Kidney (tissue), 14 donors: ENCODE results near the gene ZNF341. TPM values are rescaled to one million over a fixed set of nuclear protein-coding genes. Genes with fewer than 3 reads are reported as not detected.

Experiments
- DNase-seq, 5 donors: peaks; one replicate each; pipeline ENCODE4 v3.0.0-alpha.2; 2013 to 2020
- FAIRE-seq: peaks from 2 replicates; lab custom pipeline; 2012; peaks lifted over from hg19 to GRCh38; lab: Jason Lieb, UNC
- H3K27ac ChIP-seq, 2 donors: one replicate each; pipeline ENCODE4 v1.7.0; 2013; ENCODE audit warnings: low read depth in 2 of 2, low read length in 2 of 2, inconsistent platforms in 1 of 2
- H3K27me3 ChIP-seq: one replicate; pipeline ENCODE4 v1.7.1; 2013; ENCODE audit warnings: low read length, inconsistent platforms; ENCODE audit not compliant: control insufficient read depth, insufficient read depth
- H3K36me3 ChIP-seq, 3 donors: one replicate each; pipeline versions ENCODE4 v1.7.0 to v1.7.1; 2013; ENCODE audit warnings: low read length in 3 of 3, control low read depth in 1 of 3, inconsistent platforms in 1 of 3; ENCODE audit not compliant: insufficient read depth in 3 of 3, control insufficient read depth in 2 of 3
- H3K4me1 ChIP-seq, 3 donors: one replicate each; pipeline versions ENCODE4 v1.7.0 to v1.7.1; 2013; ENCODE audit warnings: low read length in 3 of 3, inconsistent platforms in 1 of 3, low read depth in 1 of 3; ENCODE audit not compliant: control insufficient read depth in 2 of 3, insufficient read depth in 2 of 3
- H3K4me3 ChIP-seq, 3 donors: one replicate each; pipeline versions ENCODE4 v1.7.0 to v1.8.1; 2013; ENCODE audit warnings: low read length in 3 of 3, control low read depth in 1 of 3, inconsistent platforms in 1 of 3
- H3K9ac ChIP-seq, 3 donors: one replicate each; pipeline versions ENCODE4 v1.7.0 to v1.7.1; 2013; ENCODE audit warnings: low read length in 3 of 3, control low read depth in 1 of 3, inconsistent platforms in 1 of 3
- H3K9me3 ChIP-seq, 3 donors: one replicate each; pipeline versions ENCODE4 v1.7.0 to v1.7.1; 2013; ENCODE audit warnings: low read length in 3 of 3, control low read depth in 1 of 3, inconsistent platforms in 1 of 3; ENCODE audit not compliant: control insufficient read depth in 2 of 3, insufficient read depth in 1 of 3
- CTCF ChIP-seq: IDR thresholded peaks from 3 replicates; pipeline ENCODE4 v1.5.1; 2012; ENCODE audit warnings: mild to moderate bottlenecking, moderate library complexity, borderline replicate concordance; ENCODE audit not compliant: insufficient read depth; ENCODE audit errors: extremely low read depth
- intact Hi-C: fragments of 100-400 bp; cut with DNase I; formaldehyde crosslinking; loops from one replicate; pipeline ENCODE4 v1.11.1; 2022
- polyA plus RNA-seq: library from polyadenylated mRNA; stranded (reverse); fragments of 350-450 nt; fragmentation: Illumina TruSeq; extraction: RNeasy Lipid Tissue Mini Kit (QIAGEN cat#74804); gene quantifications from one replicate; pipeline ENCODE4 v1.2.3, GENCODE V29; 2014; ENCODE audit warnings: low read depth, low replicate concordance; ENCODE audit not compliant: insufficient read depth
- total RNA-seq: library from RNA; stranded (reverse); fragmentation: NEBNext Ultra II Directional; extraction: Animal tissue kit (Norgen Biotek cat#: 25700); gene quantifications from one replicate; pipeline ENCODE4 v1.2.1, GENCODE V29; 2021
- donor health status: control.
- donor health status: control.
- donor health status: control.
- donor health status: control.
- donor health status: control.
- donor health status: DM: yes; HTN: yes; CAD: no.
- donor health status: Normal renal cell carcinoma (clear cell type).

Gene ZNF341
- total and polyA plus RNA-seq, 2 donors from 2014 or later: 1.5 to 2.6 TPM

GRCh38 chr20:33725607-33726264 is 6.1 kb upstream of the ZNF341 start:
- TF ChIP-seq CTCF: no peak
- Histone ChIP-seq H3K4me1 (no peaks in the 10 kb centered on the region), H3K9ac (no peak overlapping the region), H3K9me3 (no peaks in the 10 kb centered on the region), H3K36me3 (no peaks in the 10 kb centered on the region), H3K4me3 (no peak overlapping the region), H3K27ac (no peak overlapping the region), H3K27me3 (no peaks in the 10 kb centered on the region)
- DNase-seq (no peak), FAIRE-seq (no peak)
- intact Hi-C loops: no loop called here

- no peaks in the 10 kb centered on the region for H3K27me3 ChIP-seq
- FAIRE-seq (no peak), DNase-seq (no peak)
- intact Hi-C loops: no loop called here
- no peak for TF ChIP-seq CTCF
- no peak overlapping the region for H3K9ac ChIP-seq
- H3K36me3 ChIP-seq: no peaks in the 10 kb centered on the region
- H3K4me3 ChIP-seq: no peak overlapping the region
- H3K27ac ChIP-seq: no peak overlapping the region
- peaks cover 0 to 4% (median 0%) of the 10 kb centered on the region in 3 donors for H3K4me1 ChIP-seq
- no peaks in the 10 kb centered on the region for H3K9me3 ChIP-seq
Observed at GRCh38 chr20:33727115-33727479, 4.7 kb upstream of the ZNF341 start.

GRCh38 chr20:33727806-33728205 is 4.0 kb upstream of the ZNF341 start:
- TF ChIP-seq CTCF: no peak
- H3K9ac ChIP-seq: no peak overlapping the region
- DNase-seq (no peak), FAIRE-seq (no peak)
- no peak overlapping the region for H3K4me3 ChIP-seq
- H3K36me3 ChIP-seq: no peaks in the 10 kb centered on the region
- peaks cover 0 to 8% (median 0%) of the 10 kb centered on the region in 3 donors for H3K4me1 ChIP-seq
- no peaks in the 10 kb centered on the region for H3K27me3 ChIP-seq
- no peaks in the 10 kb centered on the region for H3K9me3 ChIP-seq
- intact Hi-C loops: no loop called here
- H3K27ac ChIP-seq: no peak overlapping the region

GRCh38 chr20:33728463-33728862 is 3.3 kb upstream of the ZNF341 start:
- no peaks in the 10 kb centered on the region for H3K27me3 ChIP-seq
- H3K4me3 ChIP-seq: no peak overlapping the region
- H3K9ac ChIP-seq: no peak overlapping the region
- TF ChIP-seq CTCF: no peak
- H3K27ac ChIP-seq: no peak overlapping the region
- no peak for FAIRE-seq
- DNase-seq: no peak
- H3K4me1 ChIP-seq: peaks cover 0 to 9% (median 0%) of the 10 kb centered on the region in 3 donors
- intact Hi-C loops: no loop called here
- no peaks in the 10 kb centered on the region for H3K9me3 ChIP-seq
- H3K36me3 ChIP-seq: no peaks in the 10 kb centered on the region
